Measurements from ENCODE around the gene NPAS2.

Gene NPAS2

GRCh38 chr2:100880036-100880435, 60.1 kb downstream of the NPAS2 start:
- TF ChIP-seq CTCF (conservative IDR thresholded peaks at IDR 0.05; ENCODE audit: low read depth, low read length), result no peak
- no peak overlapping the region for H3K4me3 ChIP-seq (ENCODE audit: low read length)
- DNase-seq (ENCODE audit: low read depth), result no peak

- TF ChIP-seq CTCF (conservative IDR thresholded peaks at IDR 0.05; ENCODE audit: low read depth, low read length), result no peak
- no peak for DNase-seq (ENCODE audit: low read depth)
- H3K4me3 ChIP-seq (ENCODE audit: low read length), result no peak overlapping the region
These were observed 60.8 kb downstream of the NPAS2 start for GRCh38 chr2:100880730-100881129.

- H3K4me3 ChIP-seq (ENCODE audit: low read length), result no peak overlapping the region
- no peak for TF ChIP-seq CTCF (conservative IDR thresholded peaks at IDR 0.05; ENCODE audit: low read depth, low read length)
- no peak for DNase-seq (ENCODE audit: low read depth)
These were observed 63.0 kb downstream of the NPAS2 start for GRCh38 chr2:100882645-100883613.

- H3K4me3 ChIP-seq (ENCODE audit: low read length), result no peak overlapping the region
- no peak for TF ChIP-seq CTCF (conservative IDR thresholded peaks at IDR 0.05; ENCODE audit: low read depth, low read length)
- DNase-seq (ENCODE audit: low read depth), result no peak
These were observed 64.2 kb downstream of the NPAS2 start for GRCh38 chr2:100884145-100884621.

- no peak for DNase-seq (ENCODE audit: low read depth)
- TF ChIP-seq CTCF (conservative IDR thresholded peaks at IDR 0.05; ENCODE audit: low read depth, low read length), result no peak
- H3K4me3 ChIP-seq (ENCODE audit: low read length), result no peak overlapping the region
These were observed 66.1 kb downstream of the NPAS2 start for GRCh38 chr2:100886085-100886484.

- no peak for DNase-seq (ENCODE audit: low read depth)
- TF ChIP-seq CTCF (conservative IDR thresholded peaks at IDR 0.05; ENCODE audit: low read depth, low read length), result no peak
- no peak overlapping the region for H3K4me3 ChIP-seq (ENCODE audit: low read length)
These were observed 67.2 kb downstream of the NPAS2 start for GRCh38 chr2:100887039-100887578.

Data from retinal pigment epithelial cell (primary cell).